ENCODE data around the gene CCDC87. TPM values are rescaled to one million over a fixed set of nuclear protein-coding genes. Genes with fewer than 3 reads are reported as not detected.
A peak's percentile ranks its signal among the peaks of the same experiment; 100 is the strongest.
"Not testable (repeated sequence)": the region's sequence is repeated elsewhere in the genome, so short reads cannot be mapped to it uniquely, and the experiment has no call there.

The CCDC87 gene, protein sequence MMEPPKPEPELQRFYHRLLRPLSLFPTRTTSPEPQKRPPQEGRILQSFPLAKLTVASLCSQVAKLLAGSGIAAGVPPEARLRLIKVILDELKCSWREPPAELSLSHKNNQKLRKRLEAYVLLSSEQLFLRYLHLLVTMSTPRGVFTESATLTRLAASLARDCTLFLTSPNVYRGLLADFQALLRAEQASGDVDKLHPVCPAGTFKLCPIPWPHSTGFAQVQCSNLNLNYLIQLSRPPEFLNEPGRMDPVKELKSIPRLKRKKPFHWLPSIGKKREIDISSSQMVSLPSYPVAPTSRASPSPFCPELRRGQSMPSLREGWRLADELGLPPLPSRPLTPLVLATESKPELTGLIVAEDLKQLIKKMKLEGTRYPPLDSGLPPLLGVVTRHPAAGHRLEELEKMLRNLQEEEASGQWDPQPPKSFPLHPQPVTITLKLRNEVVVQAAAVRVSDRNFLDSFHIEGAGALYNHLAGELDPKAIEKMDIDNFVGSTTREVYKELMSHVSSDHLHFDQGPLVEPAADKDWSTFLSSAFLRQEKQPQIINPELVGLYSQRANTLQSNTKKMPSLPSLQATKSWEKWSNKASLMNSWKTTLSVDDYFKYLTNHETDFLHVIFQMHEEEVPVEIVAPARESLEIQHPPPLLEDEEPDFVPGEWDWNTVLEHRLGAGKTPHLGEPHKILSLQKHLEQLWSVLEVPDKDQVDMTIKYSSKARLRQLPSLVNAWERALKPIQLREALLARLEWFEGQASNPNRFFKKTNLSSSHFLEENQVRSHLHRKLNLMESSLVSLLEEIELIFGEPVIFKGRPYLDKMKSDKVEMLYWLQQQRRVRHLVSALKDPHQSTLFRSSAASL
- total RNA-seq, result not detected

GRCh38 chr11:66592457-66593302 is at the start of gene CCDC87, which contains the start of gene CCS:
TSS of gene CCDC87 (minus strand) at chr11:66593063. CDS start at chr11:66593015, 48 bp downstream.
TSS of gene CCS (plus strand) at chr11:66593185. CDS start at chr11:66593262, 77 bp downstream.
- DNase-seq (ENCODE audit: low spot score) (peak; percentile 98), ATAC-seq (peak; percentile 97 to 98)
- H3K36me3 Mint-ChIP-seq, result no peaks in the 10 kb centered on the region
- H3K27me3 Mint-ChIP-seq, result no peaks in the 10 kb centered on the region
- peak within 1 kb of the TSS; percentile 100 for H3K4me3 Mint-ChIP-seq
- peak within 1 kb of the TSS; percentile 91 to 99 for H3K27ac Mint-ChIP-seq
- peaks cover 10 to 29% of the 10 kb centered on the region in 2 donors for H3K4me1 Mint-ChIP-seq (ENCODE audit: low read depth in 2 of 2)
- no peaks in the 10 kb centered on the region for H3K9me3 Mint-ChIP-seq

- Mint-ChIP-seq H3K27me3 (no peaks in the 10 kb centered on the region), H3K27ac (peak overlapping the region; percentile 91 to 97), H3K9me3 (no peaks in the 10 kb centered on the region), H3K4me3 (peak overlapping the region; percentile 94), H3K4me1 (ENCODE audit: low read depth in 2 of 2) (peaks cover 72 to 83% of the 10 kb centered on the region in 2 donors), H3K36me3 (peaks cover 74% of the 10 kb centered on the region)
- ATAC-seq (no peak), DNase-seq (ENCODE audit: low spot score) (no peak)
Measured at GRCh38 chr11:66641834-66642233, 49.0 kb upstream of the CCDC87 start.

- Mint-ChIP-seq H3K27ac (peak overlapping the region; percentile 91 to 97), H3K4me3 (peak overlapping the region; percentile 94), H3K36me3 (peaks cover 57% of the 10 kb centered on the region), H3K4me1 (ENCODE audit: low read depth in 2 of 2) (peaks cover 59 to 64% of the 10 kb centered on the region in 2 donors)
- not testable (repeated sequence) for H3K9me3 Mint-ChIP-seq; DNase-seq (ENCODE audit: low spot score); H3K27me3 Mint-ChIP-seq; ATAC-seq
Measured at GRCh38 chr11:66639814-66640340, 47.0 kb upstream of the CCDC87 start.

DNA sequence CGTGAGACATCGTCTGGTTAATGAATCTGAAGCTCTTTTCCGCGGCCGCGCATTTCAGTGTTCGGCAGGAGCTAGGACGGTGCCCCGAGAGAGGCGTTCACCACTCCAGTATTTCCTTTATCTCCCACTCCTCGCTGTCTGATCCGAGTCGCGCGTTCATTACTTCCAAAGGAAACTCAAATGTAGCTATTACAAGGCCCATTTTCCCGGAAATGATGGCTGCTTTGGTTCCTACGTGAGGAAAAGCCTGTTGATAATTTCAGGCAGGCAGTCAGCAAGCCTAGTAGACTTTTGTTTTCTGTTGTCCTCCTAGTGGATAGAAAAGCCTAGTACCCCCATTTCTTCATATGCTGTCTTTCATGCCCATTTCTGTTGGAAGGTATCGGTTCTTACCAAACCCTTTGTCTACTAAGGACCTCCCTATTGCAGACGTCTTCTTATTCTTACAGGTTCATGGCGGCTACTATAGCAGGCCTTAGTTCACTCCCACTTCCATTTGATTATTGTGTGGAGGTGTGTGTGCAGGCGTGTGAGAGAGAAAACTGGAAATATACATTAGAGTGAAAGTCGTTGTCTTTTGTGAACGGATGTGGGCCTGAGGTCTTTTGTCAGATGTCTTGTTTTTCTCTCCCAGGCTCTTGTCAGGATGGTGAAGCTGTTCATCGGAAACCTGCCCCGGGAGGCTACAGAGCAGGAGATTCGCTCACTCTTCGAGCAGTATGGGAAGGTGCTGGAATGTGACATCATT is 46.4 kb upstream of the CCDC87 start:
- peaks cover 56% of the 10 kb centered on the region for H3K36me3 Mint-ChIP-seq
- no peaks in the 10 kb centered on the region for H3K27me3 Mint-ChIP-seq
- H3K4me3 Mint-ChIP-seq, result peak overlapping the region; percentile 94

GRCh38 chr11:66638177-66639065 is 45.6 kb upstream of the CCDC87 start, which contains the start of gene RBM4:
TSS of gene RBM4 (plus strand) at chr11:66638703. CDS start at chr11:66639712, 1,009 bp downstream.
- no peaks in the 10 kb centered on the region for H3K27me3 Mint-ChIP-seq
- H3K27ac Mint-ChIP-seq, result peak within 1 kb of the TSS; percentile 91 to 97
- ATAC-seq, result peak; percentile 97 to 98
- peak within 1 kb of the TSS; percentile 94 for H3K4me3 Mint-ChIP-seq
- peaks cover 51% of the 10 kb centered on the region for H3K36me3 Mint-ChIP-seq
- peak; percentile 98 for DNase-seq (ENCODE audit: low spot score)
- no peaks in the 10 kb centered on the region for H3K9me3 Mint-ChIP-seq
- peaks cover 52 to 63% of the 10 kb centered on the region in 2 donors for H3K4me1 Mint-ChIP-seq (ENCODE audit: low read depth in 2 of 2)

More for the DNA sequence above, 46.4 kb upstream of the CCDC87 start:
- Mint-ChIP-seq H3K4me1 (ENCODE audit: low read depth in 2 of 2) (peaks cover 58 to 64% of the 10 kb centered on the region in 2 donors), H3K9me3 (no peaks in the 10 kb centered on the region), H3K27ac (peak overlapping the region; percentile 91 to 97)
- no peak for ATAC-seq
- no peak for DNase-seq (ENCODE audit: low spot score)

DNA sequence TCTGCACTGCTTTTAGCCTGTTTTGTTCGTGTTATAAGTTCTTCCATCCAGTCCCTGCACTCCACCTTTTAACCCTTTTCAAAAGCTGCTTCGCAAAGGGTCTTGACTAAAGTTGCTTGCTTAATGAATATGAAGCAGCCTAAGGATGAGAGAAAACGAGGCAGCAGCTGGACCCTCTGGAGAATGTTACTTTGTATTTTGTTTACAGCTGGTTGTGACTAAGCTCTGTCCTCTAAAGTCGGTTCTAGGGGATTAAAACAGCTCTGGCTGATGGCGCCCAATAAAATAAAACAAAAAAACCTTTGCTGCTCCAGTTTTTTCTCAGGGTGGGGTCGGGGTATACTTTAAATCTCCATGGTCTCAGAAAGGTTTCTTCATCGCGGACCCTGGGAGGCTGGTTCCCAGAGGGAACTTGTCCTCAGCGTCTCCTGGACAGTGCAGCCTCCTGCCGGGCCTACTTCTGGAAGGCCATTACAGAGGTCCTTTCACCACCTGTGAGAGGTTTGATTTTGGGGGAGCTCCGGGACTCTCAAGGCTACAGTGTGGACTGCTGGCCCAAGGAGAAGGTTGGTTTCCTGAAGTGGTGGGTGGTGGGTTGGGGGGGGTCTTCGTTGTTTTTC is 44.8 kb upstream of the CCDC87 start:
- Mint-ChIP-seq H3K27me3 (no peaks in the 10 kb centered on the region), H3K4me1 (ENCODE audit: low read depth in 2 of 2) (peaks cover 44 to 55% of the 10 kb centered on the region in 2 donors), H3K9me3 (no peaks in the 10 kb centered on the region), H3K27ac (peak overlapping the region; percentile 91 to 97), H3K36me3 (peaks cover 43% of the 10 kb centered on the region), H3K4me3 (peak overlapping the region; percentile 94)
- DNase-seq (ENCODE audit: low spot score), result no peak
- ATAC-seq, result no peak

DNA sequence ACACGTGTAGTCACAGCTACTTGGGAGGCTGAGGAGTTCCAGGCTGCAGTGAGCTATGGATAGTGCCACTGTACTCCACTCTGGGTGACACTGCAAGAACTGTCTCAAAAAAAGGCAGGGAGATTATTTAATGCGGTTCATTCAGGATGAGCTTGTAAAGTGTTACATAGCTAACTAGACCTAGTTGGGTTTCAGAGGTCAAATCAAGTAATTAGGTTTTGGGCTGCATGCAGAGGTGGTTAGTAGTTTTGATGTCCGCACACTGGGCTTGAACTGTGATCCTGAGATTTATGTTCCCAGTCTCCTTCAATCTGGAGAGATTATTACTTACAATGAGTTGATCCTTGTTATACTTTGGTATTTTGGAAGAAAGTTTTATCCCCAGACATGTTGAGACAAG is 43.5 kb upstream of the CCDC87 start:
- H3K36me3 Mint-ChIP-seq, result peaks cover 31% of the 10 kb centered on the region
- DNase-seq (ENCODE audit: low spot score) (no peak), ATAC-seq (no peak)
- H3K27ac Mint-ChIP-seq, result peak overlapping the region in 1 of 2 donors; percentile 97
- peak overlapping the region; percentile 20 for H3K4me3 Mint-ChIP-seq
- peaks cover 41 to 49% of the 10 kb centered on the region in 2 donors for H3K4me1 Mint-ChIP-seq (ENCODE audit: low read depth in 2 of 2)
- H3K27me3 Mint-ChIP-seq, result no peaks in the 10 kb centered on the region
- no peaks in the 10 kb centered on the region for H3K9me3 Mint-ChIP-seq

DNA sequence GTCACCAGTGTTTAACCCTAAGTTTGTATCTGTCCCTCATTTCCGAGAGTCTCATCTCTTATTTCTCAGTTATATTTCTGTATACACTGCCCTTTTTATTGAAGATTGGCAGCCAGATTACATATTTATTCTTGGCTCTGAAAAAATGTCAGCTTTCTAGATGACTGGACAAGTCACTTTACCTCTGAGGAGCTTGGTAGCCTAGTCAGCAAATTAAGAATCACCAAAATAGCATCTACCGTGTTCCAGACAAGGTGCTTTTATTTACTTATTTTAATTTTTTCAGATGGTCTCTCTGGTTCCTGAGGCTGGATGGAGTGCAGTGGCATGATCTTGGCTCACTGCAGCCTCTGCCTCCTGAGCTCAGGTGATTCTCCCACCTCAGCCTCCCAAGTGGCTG is 40.1 kb upstream of the CCDC87 start:
- Mint-ChIP-seq H3K4me3 (no peak overlapping the region), H3K9me3 (no peaks in the 10 kb centered on the region), H3K4me1 (ENCODE audit: low read depth in 2 of 2) (peaks cover 33 to 40% of the 10 kb centered on the region in 2 donors), H3K27ac (no peak overlapping the region), H3K27me3 (no peaks in the 10 kb centered on the region), H3K36me3 (peaks cover 14% of the 10 kb centered on the region)
- DNase-seq (ENCODE audit: low spot score), result no peak
- no peak for ATAC-seq

DNA sequence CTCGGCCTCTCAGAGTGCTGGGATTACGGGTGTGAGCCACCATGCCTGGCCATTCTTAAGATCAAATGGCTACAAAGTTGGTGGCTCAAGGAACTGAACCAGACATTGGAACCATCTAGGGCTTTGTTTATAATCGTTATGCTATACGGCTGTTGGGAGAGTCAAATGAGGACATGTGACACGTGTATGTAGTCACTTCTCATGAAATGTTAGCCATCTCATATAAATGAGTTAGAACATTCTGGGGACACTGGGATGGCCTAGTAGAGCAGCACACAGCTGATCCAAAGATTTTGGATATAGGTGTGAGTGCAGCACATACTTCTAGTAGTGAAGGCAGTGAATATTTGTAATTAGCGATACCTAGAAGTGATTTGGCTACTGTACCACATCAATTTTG is 39.0 kb upstream of the CCDC87 start:
- DNase-seq (ENCODE audit: low spot score) (no peak), ATAC-seq (no peak)
- Mint-ChIP-seq H3K36me3 (peaks cover 14% of the 10 kb centered on the region), H3K9me3 (no peaks in the 10 kb centered on the region), H3K27ac (no peak overlapping the region), H3K27me3 (no peaks in the 10 kb centered on the region), H3K4me3 (no peak overlapping the region), H3K4me1 (ENCODE audit: low read depth in 2 of 2) (peaks cover 28 to 42% of the 10 kb centered on the region in 2 donors)

GRCh38 chr11:66629356-66629755 is 36.5 kb upstream of the CCDC87 start:
- Mint-ChIP-seq H3K36me3 (peaks cover 8% of the 10 kb centered on the region), H3K4me3 (no peak overlapping the region), H3K27ac (peak overlapping the region in 1 of 2 donors; percentile 69), H3K27me3 (no peaks in the 10 kb centered on the region), H3K4me1 (ENCODE audit: low read depth in 2 of 2) (peaks cover 25 to 38% of the 10 kb centered on the region in 2 donors), H3K9me3 (no peaks in the 10 kb centered on the region)
- ATAC-seq (no peak), DNase-seq (ENCODE audit: low spot score) (no peak)

- peak overlapping the region in 1 of 2 donors; percentile 69 for H3K27ac Mint-ChIP-seq
- DNase-seq (ENCODE audit: low spot score) (no peak), ATAC-seq (no peak)
- H3K4me1 Mint-ChIP-seq (ENCODE audit: low read depth in 2 of 2), result peaks cover 34 to 46% of the 10 kb centered on the region in 2 donors
- peaks cover 15% of the 10 kb centered on the region for H3K36me3 Mint-ChIP-seq
- no peak overlapping the region for H3K4me3 Mint-ChIP-seq
- H3K9me3 Mint-ChIP-seq, result no peaks in the 10 kb centered on the region
- no peaks in the 10 kb centered on the region for H3K27me3 Mint-ChIP-seq
Measured at GRCh38 chr11:66628061-66628603, 35.3 kb upstream of the CCDC87 start.
